ENCODE measurements around the gene FOXQ1. TPM values are rescaled to one million over a fixed set of nuclear protein-coding genes. Genes with fewer than 3 reads are reported as not detected.

The FOXQ1 gene
- total RNA-seq, 1 donor from 2014 or later = 12.3 TPM

- no peak overlapping the region for H3K27ac ChIP-seq
- no peaks in the 10 kb centered on the region for H3K9me3 ChIP-seq
- no peaks in the 10 kb centered on the region for H3K36me3 ChIP-seq
- no peak for TF ChIP-seq CTCF (IDR thresholded peaks at IDR 0.05)
- H3K27me3 ChIP-seq = no peaks in the 10 kb centered on the region
- no peak overlapping the region for H3K4me3 ChIP-seq
- ATAC-seq (no peak), DNase-seq (no peak)
- peaks cover 17% of the 10 kb centered on the region for H3K4me1 ChIP-seq
- intact Hi-C loops (cut with DNase I) = no loop called here
Observed at GRCh38 chr6:1329708-1330107, 17.8 kb downstream of the FOXQ1 start.

- ATAC-seq = no peak
- Histone ChIP-seq H3K36me3 (no peaks in the 10 kb centered on the region), H3K27ac (peak overlapping the region; percentile 12), H3K4me1 (peaks cover 17% of the 10 kb centered on the region), H3K27me3 (no peaks in the 10 kb centered on the region), H3K4me3 (no peak overlapping the region), H3K9me3 (no peaks in the 10 kb centered on the region)
- intact Hi-C loops (cut with DNase I) = no loop called here
- DNase-seq = no peak
- no peak for TF ChIP-seq CTCF (IDR thresholded peaks at IDR 0.05)
Observed at GRCh38 chr6:1334684-1335083, 22.8 kb downstream of the FOXQ1 start.

- H3K4me1 ChIP-seq = peaks cover 17% of the 10 kb centered on the region
- intact Hi-C loops (cut with DNase I) = no loop called here
- peak overlapping the region; percentile 59 for H3K27ac ChIP-seq
- H3K36me3 ChIP-seq = no peaks in the 10 kb centered on the region
- no peaks in the 10 kb centered on the region for H3K27me3 ChIP-seq
- no peak overlapping the region for H3K4me3 ChIP-seq
- ATAC-seq (peak; percentile 94), DNase-seq (peak; percentile 83)
- no peaks in the 10 kb centered on the region for H3K9me3 ChIP-seq
- TF ChIP-seq CTCF (IDR thresholded peaks at IDR 0.05) = no peak
Observed at GRCh38 chr6:1335367-1336037, 23.6 kb downstream of the FOXQ1 start.

- H3K4me1 ChIP-seq = peaks cover 17% of the 10 kb centered on the region
- H3K4me3 ChIP-seq = no peak overlapping the region
- intact Hi-C loops (cut with DNase I) = no loop called here
- H3K27ac ChIP-seq = peak overlapping the region; percentile 59
- DNase-seq (no peak), ATAC-seq (peak; percentile 90)
- TF ChIP-seq CTCF (IDR thresholded peaks at IDR 0.05) = peak; percentile 30
- no peaks in the 10 kb centered on the region for H3K36me3 ChIP-seq
- no peaks in the 10 kb centered on the region for H3K27me3 ChIP-seq
- H3K9me3 ChIP-seq = no peaks in the 10 kb centered on the region
Observed at GRCh38 chr6:1336246-1336843, 24.4 kb downstream of the FOXQ1 start.

- intact Hi-C loops (cut with DNase I) = no loop called here
- no peak for DNase-seq
- ATAC-seq = no peak
Observed at GRCh38 chr6:1337791-1338190, 25.9 kb downstream of the FOXQ1 start.

More at GRCh38 chr6:1337791-1338190, 25.9 kb downstream of the FOXQ1 start:
- Histone ChIP-seq H3K27me3 (no peaks in the 10 kb centered on the region), H3K4me1 (peaks cover 17% of the 10 kb centered on the region), H3K36me3 (no peaks in the 10 kb centered on the region), H3K4me3 (no peak overlapping the region), H3K27ac (no peak overlapping the region), H3K9me3 (no peaks in the 10 kb centered on the region)
- no peak for TF ChIP-seq CTCF (IDR thresholded peaks at IDR 0.05)

All from upper lobe of right lung (tissue), 1 donor.